LNCaP clone FGC (cell line): Measurements from ENCODE around the gene PLVAP.

Source experiments
- DNase-seq: peaks from one replicate; pipeline ENCODE4 v3.0.0-alpha.2; 2011; ENCODE audit warnings: low read depth
- H3K4me3 ChIP-seq: 2 replicates; pipeline ENCODE4 v1.5.1; 2011; ENCODE audit warnings: mild to moderate bottlenecking, low read depth, low read length, control low read depth
- CTCF ChIP-seq: IDR thresholded peaks from 2 replicates; pipeline ENCODE4 v1.5.1; 2012; ENCODE audit warnings: mild to moderate bottlenecking; ENCODE audit not compliant: control insufficient read depth, insufficient read depth; ENCODE audit errors: extremely low read depth

Gene PLVAP

GRCh38 chr19:17398902-17399527, 21.9 kb upstream of the PLVAP start:
- H3K4me3 ChIP-seq = no peak overlapping the region
- no peak for TF ChIP-seq CTCF
- no peak for DNase-seq

- DNase-seq = peak; percentile 10
- H3K4me3 ChIP-seq = no peak overlapping the region
- TF ChIP-seq CTCF = peak; percentile 51
These were observed 17.8 kb upstream of the PLVAP start for GRCh38 chr19:17394891-17395415.

- no peak within 1 kb of the TSS for H3K4me3 ChIP-seq
- no peak for TF ChIP-seq CTCF
- no peak for DNase-seq
These were observed 16.8 kb upstream of the PLVAP start, which contains the start of gene CCDC194 for GRCh38 chr19:17393914-17394313. Gene CCDC194, minus strand, starts transcription at chr19:17394196. Its CDS starts 38 bp downstream, at chr19:17394158.

GRCh38 chr19:17393002-17393401, 15.9 kb upstream of the PLVAP start:
- peak; percentile 18 for DNase-seq
- no peak for TF ChIP-seq CTCF
- no peak overlapping the region for H3K4me3 ChIP-seq

GRCh38 chr19:17391371-17392151, 14.4 kb upstream of the PLVAP start:
- no peak for DNase-seq
- H3K4me3 ChIP-seq = peak overlapping the region; percentile 44
- TF ChIP-seq CTCF = no peak

GRCh38 chr19:17390665-17391370, 13.7 kb upstream of the PLVAP start:
- peak; percentile 14 for DNase-seq
- peak; percentile 57 for TF ChIP-seq CTCF
- H3K4me3 ChIP-seq = peak overlapping the region; percentile 44
